Activated B cell treated with CpG ODN at 0.5 μM for 24 hours (primary cell): ENCODE measurements around the gene TRAF3. TPM values are rescaled to one million over a fixed set of nuclear protein-coding genes. Genes with fewer than 3 reads are reported as not detected.
"Not testable (repeated sequence)": the region's sequence is repeated elsewhere in the genome, so short reads cannot be mapped to it uniquely, and the experiment has no call there.

ENCODE experiments used
- ATAC-seq: fragments of 200-7000 bp; cut with Tn5 transposase; one replicate; pipeline ENCODE4 v1.10.0; 2021; ENCODE audit warnings: low read depth, mild to moderate bottlenecking, moderate library complexity
- CTCF ChIA-PET: fragments of 350-600 bp; sonication (Branson Sonifier 250); formaldehyde crosslinking; loops from one replicate; lab custom pipeline; 2021; ENCODE audit warnings: antibody characterized with exemption; lab: Charles Lee
- POLR2A ChIA-PET: fragments of 350-600 bp; sonication (Branson Sonifier 250); formaldehyde crosslinking; loops from one replicate; lab custom pipeline; 2021; ENCODE audit warnings: antibody characterized with exemption; lab: Charles Lee
- DNase-seq: peaks from one replicate; pipeline ENCODE4 v3.0.0; 2022
- H3K27ac Mint-ChIP-seq: one replicate; pipeline ENCODE4 v1.8.0; 2020; ENCODE audit warnings: mixed read lengths
- H3K27me3 Mint-ChIP-seq: one replicate; pipeline ENCODE4 v1.8.0; 2021; ENCODE audit warnings: mixed read lengths
- H3K36me3 Mint-ChIP-seq: one replicate; pipeline ENCODE4 v1.8.0; 2021; ENCODE audit warnings: low read depth, mixed read lengths
- H3K4me1 Mint-ChIP-seq: one replicate; pipeline ENCODE4 v1.8.0; 2021; ENCODE audit warnings: mixed read lengths
- H3K4me3 Mint-ChIP-seq: one replicate; pipeline ENCODE4 v1.8.0; 2020; ENCODE audit warnings: mild to moderate bottlenecking, mixed read lengths
- H3K9me3 Mint-ChIP-seq: one replicate; pipeline ENCODE4 v1.8.0; 2020; ENCODE audit warnings: mixed read lengths
- intact Hi-C: fragments of 100-400 bp; cut with micrococcal nuclease; formaldehyde crosslinking; loops from one replicate; pipeline ENCODE4 v1.15.1; 2024
- total RNA-seq: library from RNA; stranded (reverse); gene quantifications from 2 replicates; pipeline ENCODE4 v1.2.3, GENCODE V29; 2022
- TF ChIP-seq, protein P1 (sequence below): fragments of 200-600 bp; IDR thresholded peaks from one replicate; pipeline ENCODE4 v1.8.0; 2022; ENCODE audit warnings: antibody characterized with exemption, mild to moderate bottlenecking

Gene TRAF3
- total RNA-seq, 1 donor from 2014 or later, result 120 TPM

DNA sequence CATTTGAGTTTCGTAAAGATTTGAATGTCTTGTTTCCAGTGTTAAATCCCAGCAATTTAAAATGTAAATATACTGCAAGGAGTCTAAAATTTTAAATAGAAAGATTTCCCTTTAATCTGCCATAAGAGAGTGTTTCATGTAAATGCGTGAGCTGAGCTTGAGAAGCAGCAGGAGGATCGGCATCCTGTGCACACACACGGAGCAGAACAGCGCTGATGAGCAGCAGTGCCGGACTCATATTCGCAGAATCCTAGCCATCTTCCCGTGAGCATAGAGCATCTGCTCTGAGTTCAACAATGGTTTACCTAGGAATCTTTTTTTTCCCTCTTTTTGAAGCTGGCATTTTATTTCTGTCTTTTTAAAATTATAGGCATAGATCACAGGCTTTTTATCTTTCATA lies 115.4 kb downstream of the TRAF3 start:
- CTCF ChIA-PET, result no interaction called here
- TF ChIP-seq, protein P1, sequence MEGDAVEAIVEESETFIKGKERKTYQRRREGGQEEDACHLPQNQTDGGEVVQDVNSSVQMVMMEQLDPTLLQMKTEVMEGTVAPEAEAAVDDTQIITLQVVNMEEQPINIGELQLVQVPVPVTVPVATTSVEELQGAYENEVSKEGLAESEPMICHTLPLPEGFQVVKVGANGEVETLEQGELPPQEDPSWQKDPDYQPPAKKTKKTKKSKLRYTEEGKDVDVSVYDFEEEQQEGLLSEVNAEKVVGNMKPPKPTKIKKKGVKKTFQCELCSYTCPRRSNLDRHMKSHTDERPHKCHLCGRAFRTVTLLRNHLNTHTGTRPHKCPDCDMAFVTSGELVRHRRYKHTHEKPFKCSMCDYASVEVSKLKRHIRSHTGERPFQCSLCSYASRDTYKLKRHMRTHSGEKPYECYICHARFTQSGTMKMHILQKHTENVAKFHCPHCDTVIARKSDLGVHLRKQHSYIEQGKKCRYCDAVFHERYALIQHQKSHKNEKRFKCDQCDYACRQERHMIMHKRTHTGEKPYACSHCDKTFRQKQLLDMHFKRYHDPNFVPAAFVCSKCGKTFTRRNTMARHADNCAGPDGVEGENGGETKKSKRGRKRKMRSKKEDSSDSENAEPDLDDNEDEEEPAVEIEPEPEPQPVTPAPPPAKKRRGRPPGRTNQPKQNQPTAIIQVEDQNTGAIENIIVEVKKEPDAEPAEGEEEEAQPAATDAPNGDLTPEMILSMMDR, result no peak
- intact Hi-C loops, result no loop called here
- no peak for DNase-seq
- POLR2A ChIA-PET, result interaction anchor here (0.6 to 0.7 kb wide), 2 partner anchors 75 to 124 kb away, joined by 3 to 6 read pairs; no protein-coding TSS in a partner anchor
- Mint-ChIP-seq H3K36me3 (peaks cover 84% of the 10 kb centered on the region), H3K9me3 (no peaks in the 10 kb centered on the region), H3K27me3 (no peaks in the 10 kb centered on the region), H3K27ac (no peak overlapping the region), H3K4me1 (peaks cover 10% of the 10 kb centered on the region), H3K4me3 (no peak overlapping the region)
- ATAC-seq, result no peak

DNA sequence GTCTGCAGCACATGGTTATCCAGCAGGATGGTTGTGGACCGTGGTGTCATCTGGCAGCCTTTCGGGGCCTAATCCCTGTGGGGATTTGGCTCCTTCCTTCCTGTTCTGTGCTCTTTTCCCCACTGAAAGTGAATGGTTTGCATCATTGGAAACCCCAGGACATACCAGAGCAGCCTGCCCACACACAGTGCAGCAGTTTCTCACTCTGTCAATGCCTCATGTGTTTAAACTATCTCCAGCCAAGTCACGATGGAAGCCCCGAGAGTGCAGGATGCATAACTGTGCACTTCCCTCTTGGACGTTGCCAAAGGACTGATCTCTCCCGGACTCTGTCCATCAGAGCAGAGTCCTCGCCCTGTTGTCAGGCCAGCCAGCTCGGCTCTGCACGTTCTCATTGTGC lies 116.2 kb downstream of the TRAF3 start:
- Mint-ChIP-seq H3K9me3 (no peaks in the 10 kb centered on the region), H3K4me1 (peaks cover 17% of the 10 kb centered on the region), H3K36me3 (peaks cover 82% of the 10 kb centered on the region), H3K27me3 (no peaks in the 10 kb centered on the region), H3K27ac (no peak overlapping the region), H3K4me3 (no peak overlapping the region)
- TF ChIP-seq, protein P1, result no peak
- DNase-seq (no peak), ATAC-seq (no peak)
- ChIA-PET CTCF (no interaction called here), POLR2A (no interaction called here)
- intact Hi-C loops, result no loop called here

DNA sequence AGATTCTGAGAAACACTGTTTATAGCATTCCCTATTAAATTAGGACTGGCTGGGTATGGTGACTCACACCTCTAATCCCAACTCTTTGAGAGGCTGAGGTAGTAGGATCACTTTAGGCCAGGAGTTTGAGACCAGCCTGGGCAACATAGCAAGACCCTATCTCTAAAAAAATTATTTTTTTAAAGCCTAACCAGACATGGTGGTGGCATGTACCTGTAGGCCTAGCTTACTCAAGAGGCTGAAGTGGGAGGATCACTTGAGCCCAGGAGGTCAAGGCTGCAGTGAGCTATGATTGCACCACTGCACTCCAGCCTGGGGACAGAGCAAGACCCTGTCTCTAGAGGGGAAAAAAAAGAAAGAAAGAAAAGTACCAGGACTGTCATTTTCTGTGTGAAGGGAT lies 119.5 kb downstream of the TRAF3 start:
- ATAC-seq, CTCF ChIA-PET, DNase-seq, H3K9me3 Mint-ChIP-seq, H3K4me3 Mint-ChIP-seq, H3K27ac Mint-ChIP-seq, intact Hi-C loops, H3K27me3 Mint-ChIP-seq: not testable (repeated sequence)
- POLR2A ChIA-PET, result interaction anchor here (1.2 kb wide), 1 partner anchor 53 kb away, joined by 3 read pairs; no protein-coding TSS in a partner anchor
- Mint-ChIP-seq H3K36me3 (peaks cover 80% of the 10 kb centered on the region), H3K4me1 (peaks cover 49% of the 10 kb centered on the region)

DNA sequence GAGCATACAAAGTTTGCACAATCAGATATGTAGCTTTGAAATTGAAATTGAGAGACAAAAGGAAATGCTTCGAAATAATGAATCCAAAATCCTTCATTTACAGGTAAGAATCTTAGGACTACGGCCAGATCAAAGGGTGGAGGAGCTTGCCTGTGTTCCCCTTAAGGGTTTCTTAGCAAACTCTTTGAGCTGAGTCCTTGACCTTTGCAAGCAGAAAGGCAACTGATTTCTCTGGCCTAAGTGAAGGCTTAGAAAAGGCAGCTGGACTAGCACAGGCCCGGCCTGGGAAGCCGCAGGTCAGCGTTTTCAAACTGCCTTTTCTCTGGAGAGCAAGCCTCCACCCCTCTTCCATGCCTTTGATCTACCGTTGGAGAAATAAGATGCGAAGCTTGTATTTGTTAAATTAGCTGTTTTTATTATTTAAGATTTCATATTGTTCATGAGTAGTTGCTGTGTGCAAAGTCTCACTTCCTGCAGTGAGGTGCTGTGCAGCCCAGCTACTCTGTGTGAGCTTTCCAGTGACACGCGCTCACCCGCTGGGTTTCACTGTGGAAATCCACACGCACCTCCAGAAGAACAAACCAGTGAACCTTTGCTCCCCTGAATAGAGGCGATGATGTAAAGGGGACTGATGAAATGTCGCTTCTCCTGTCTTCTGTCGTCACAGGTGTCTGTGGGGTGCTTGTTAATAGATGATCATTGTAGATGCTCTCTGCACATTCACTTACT lies 120.2 kb downstream of the TRAF3 start:
- Mint-ChIP-seq H3K27ac (peak overlapping the region; percentile 63), H3K9me3 (no peaks in the 10 kb centered on the region), H3K27me3 (no peaks in the 10 kb centered on the region), H3K4me1 (peaks cover 56% of the 10 kb centered on the region), H3K36me3 (peaks cover 77% of the 10 kb centered on the region), H3K4me3 (no peak overlapping the region)
- DNase-seq, result no peak
- CTCF ChIA-PET, result interaction anchor here (0.6 kb wide), 1 partner anchor 825 kb away, joined by 3 read pairs; no protein-coding TSS in a partner anchor
- TF ChIP-seq, protein P1, result no peak
- no peak for ATAC-seq
- POLR2A ChIA-PET, result interaction anchor here (1.2 kb wide), 1 partner anchor 52 kb away, joined by 3 read pairs; no protein-coding TSS in a partner anchor
- intact Hi-C loops, result no loop called here

DNA sequence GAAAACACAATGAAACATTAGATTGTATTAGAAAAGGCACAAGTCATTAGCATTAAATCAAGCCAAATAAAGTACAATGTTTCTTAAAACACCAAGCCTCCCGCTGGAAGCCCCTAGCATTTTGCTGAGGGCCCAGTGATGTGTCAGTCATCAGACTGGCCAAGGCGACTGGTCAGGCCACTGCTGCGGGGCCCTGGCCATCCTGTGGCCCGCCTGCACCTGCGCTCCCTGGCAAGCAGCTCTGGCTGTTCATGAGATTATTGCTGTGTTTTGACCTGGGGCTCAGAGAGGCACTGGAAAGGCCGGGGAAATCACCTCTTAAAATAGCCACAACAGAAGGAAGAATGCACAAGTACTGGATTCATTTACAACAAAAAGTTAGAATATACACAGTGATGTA lies 121.0 kb downstream of the TRAF3 start:
- Mint-ChIP-seq H3K36me3 (peaks cover 76% of the 10 kb centered on the region), H3K4me1 (peaks cover 65% of the 10 kb centered on the region), H3K27me3 (no peaks in the 10 kb centered on the region), H3K4me3 (peak overlapping the region; percentile 49), H3K27ac (peak overlapping the region; percentile 73), H3K9me3 (no peaks in the 10 kb centered on the region)
- ATAC-seq, result no peak
- TF ChIP-seq, protein P1, result no peak
- intact Hi-C loops, result no loop called here
- DNase-seq, result no peak
- POLR2A ChIA-PET, result no interaction called here
- CTCF ChIA-PET, result no interaction called here
